Daoy (cell line): ENCODE measurements around the gene TAF1C. TPM values are rescaled to one million over a fixed set of nuclear protein-coding genes. Genes with fewer than 3 reads are reported as not detected.

Experiments used
- DNase-seq: peaks from one replicate; pipeline ENCODE4 v3.0.0-alpha.2; 2015; ENCODE audit warnings: low read depth
- total RNA-seq: library from RNA; depleted of rRNA; stranded (reverse); fragments of >200 nt; shearing (Covaris generic); gene quantifications from 2 replicates; pipeline ENCODE4 v1.2.3, GENCODE V29; 2014

TAF1C gene
- total RNA-seq, 1 experiment from 2014 or later: 15.1 TPM

DNA sequence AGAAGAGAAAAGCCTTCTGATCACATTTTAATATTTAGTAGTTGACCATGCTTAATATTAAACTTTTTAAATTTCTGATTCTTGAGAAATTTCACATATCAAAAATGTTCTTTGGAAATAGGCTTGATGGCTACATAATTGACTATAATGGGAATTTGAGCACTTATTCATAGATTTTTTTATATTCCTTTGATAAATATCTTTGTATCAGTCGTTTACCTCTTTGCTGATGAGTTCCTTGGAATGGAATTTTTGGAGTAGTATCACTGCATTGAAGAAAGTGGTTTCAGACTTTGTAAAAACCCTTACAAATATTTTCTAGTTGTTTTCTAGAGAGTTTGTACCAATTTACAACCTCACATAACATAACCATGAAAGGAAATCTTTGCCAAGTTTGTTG, 27.1 kb downstream of the TAF1C start:
- DNase-seq: no peak

DNA sequence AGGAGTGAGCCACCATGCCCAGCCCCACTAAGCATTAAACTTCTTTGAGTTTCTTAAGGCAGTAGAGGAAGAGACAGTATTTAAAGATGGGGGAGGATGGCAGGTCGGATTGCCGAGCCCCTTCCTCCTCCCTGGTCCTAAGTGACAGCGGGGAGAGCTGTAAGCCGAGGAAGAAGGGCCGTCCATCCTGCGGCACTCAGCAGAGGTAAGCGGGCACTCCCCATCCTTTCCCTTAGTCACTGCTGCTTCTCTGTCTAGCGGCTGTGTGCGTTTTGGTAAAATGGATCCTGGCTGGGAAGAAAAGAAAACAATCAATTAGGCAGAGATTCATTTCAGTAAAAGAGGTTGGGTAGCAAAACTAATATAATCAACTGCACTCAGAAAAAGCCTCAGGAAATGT, 27.9 kb downstream of the TAF1C start:
- DNase-seq: no peak

DNA sequence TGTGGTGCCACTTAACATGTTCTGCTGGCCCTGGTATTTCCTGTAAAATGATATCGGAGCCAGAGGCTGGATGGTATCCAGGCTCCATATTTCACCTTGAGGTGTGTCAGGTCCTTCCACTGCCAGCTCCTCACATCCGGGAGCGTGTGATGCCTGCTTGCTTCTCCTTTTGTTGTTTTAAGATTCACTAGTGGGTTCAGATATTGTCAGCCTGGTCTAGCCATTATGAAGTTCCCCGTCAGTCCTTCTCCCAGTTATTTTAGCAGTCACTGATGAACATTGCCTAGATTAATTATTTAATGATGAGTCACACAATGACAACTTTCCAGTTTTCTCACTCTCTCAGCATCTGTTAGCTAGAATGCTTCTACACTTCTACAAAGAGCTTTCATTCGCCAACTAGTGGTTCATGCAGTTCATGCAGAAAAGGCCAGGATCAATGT, 30.5 kb downstream of the TAF1C start:
- peak; percentile 25 for DNase-seq

DNA sequence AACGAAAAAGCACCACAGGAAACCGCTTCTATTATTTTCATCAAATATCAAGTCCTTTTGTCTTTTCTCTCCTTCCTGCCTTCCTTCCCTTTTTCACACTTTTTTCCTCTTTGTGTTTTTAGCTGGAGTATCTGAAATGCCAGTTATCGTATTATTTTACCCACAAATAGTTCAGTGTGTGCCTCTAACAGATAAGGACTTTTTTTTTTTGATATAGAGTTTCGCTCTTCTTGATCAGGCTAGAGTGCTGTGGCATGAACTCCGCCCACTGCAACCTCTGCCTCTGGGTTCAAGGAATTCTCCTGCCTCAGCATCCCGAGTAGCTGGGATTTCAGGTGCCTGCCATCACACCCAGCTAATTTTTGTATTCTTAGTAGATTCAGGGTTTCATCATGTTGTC, 31.1 kb downstream of the TAF1C start:
- no peak for DNase-seq

DNA sequence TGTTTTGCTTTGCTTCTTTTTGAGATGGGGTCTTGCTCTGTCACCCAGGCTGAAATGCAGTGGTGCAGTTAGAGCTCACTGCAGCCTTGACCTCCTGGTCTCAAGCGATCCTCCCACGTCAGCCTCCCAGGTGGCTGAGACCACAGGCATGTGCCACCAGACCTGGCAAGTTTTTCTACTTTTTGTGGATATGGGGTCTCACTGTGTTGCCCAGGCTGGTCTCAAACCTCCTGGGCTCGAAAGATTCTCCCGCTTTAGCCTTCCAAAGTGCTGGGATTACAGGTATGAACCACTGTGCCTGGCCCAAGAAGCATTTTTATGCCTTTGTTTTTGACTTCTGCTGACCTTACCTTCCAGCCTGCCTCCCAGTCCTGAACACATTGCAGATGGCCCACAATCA, 31.6 kb downstream of the TAF1C start:
- DNase-seq: no peak

DNA sequence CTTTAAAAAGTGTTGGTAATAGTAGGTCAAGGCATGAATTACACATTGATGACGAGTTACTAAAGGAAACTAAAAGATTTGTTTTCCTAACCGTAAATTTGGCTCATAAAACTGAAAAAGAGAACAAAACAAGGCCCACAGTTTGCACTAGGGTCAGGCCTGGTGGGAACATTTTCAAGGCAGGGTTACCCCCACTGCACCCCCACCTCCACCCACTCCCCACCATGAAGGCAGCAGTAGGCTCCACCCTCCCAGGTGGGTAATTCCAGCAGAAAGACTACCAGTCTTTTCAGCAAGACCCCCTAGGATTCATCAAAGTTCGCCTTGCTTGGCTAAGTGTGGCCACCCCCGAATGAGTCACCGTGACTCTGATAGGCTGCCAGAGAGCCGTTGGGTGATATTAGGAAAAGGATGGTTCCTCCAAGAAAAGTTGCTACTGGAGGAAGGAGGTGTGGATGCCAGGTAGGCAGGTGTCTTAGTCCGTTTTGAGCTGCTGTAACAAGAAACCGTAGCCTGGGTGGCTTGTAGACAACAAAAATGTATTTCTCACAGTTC, 33.1 kb downstream of the TAF1C start:
- DNase-seq: peak; percentile 24

DNA sequence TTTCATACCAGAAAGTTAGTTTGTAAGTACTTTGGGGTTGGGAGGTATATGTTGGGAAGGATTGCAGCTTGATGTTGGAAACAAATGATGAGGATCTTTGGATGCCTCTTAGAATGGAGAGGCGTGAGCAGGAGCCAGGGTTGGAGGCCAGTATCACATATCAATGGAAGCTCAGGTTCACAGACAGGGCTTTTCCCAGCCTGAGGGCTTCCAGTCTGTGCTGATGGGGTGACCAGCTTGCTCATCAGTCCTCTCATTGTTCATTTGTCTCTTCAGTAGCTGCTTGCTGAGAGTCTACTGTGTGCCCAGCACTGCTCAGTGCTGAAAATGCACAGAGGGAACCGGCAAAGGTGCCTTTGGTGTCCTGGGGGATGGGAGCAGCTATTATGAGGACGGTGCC, 35.9 kb downstream of the TAF1C start:
- no peak for DNase-seq

DNA sequence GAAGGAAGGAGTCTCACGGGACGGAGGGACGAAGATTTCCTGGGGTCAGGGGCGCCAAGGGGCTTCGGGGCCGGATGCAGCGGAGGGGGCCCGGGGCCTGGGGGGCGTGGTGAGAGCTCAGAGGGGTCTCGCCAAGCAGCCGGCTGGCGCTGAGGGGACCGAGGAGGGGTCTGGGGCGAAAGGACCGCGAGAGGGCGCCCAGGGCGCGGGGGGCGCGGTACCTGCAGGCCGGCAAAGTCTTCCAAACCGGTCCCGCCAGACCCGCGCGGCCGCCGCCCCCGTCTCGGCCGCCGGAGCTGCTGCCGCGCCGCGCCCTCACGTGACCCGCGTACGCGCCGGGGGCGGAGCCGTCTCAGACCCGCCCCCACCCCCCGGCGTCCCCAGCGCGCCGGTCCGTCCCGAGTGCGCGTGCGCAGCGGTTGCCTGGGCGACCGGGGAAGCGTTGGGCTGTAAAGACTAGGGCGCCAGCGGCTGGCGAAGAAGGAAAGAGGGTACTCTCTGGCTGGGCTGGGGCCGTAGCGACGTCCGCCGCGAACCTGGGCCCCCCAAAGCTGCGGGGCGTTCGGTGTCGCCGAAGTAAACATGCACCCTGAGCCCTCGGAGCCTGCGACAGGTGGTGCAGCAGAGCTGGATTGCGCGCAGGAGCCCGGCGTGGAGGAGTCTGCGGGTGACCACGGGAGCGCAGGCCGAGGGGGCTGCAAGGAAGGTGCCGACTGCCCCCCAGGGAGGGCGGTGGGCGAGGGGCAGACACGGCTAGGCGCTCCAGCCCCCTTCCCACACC, 41.8 kb downstream of the TAF1C start, which contains the start of the genes DNAAF1 and HSDL1:
TSS of gene DNAAF1 (plus strand) at position 450 of the 781 bp plus-strand sequence. CDS start at position 583, 133 bp downstream.
TSS of gene HSDL1 (minus strand) at position 319 of the 781 bp plus-strand sequence. CDS start 13,856 bp downstream, outside the sequence.
- DNase-seq: peak; percentile 91

DNA sequence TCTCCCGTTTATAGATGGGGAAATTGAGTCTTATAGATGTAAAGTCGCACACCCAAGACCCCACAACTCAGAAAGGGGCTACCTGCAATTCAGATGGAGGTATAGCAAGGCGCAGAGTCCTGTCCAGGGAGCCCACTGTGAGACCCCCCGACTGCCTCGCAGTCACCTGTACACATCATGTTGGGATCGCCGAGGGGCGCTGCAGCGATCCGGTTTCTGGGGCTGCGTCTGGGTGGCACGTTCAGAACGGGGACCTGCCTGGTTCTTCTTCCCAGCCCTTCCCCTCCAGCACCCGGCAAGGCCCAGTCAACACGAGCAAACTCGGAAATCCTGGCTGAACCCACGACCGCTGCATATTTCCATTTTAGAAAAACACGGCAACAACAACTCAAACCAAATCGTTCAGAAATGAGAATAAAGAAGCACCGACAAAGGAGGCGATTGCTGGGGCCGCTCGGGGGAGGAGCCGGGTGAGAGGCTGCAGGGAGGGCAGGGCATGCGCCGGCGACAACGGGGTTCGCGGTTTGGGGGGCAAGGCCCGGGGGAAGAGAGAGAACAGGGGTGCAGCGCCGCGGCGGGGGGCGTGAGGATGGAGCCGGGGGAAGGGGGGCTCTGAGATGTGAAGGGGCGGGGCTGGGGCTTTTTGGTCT, 42.5 kb downstream of the TAF1C start:
- DNase-seq: peak; percentile 33

DNA sequence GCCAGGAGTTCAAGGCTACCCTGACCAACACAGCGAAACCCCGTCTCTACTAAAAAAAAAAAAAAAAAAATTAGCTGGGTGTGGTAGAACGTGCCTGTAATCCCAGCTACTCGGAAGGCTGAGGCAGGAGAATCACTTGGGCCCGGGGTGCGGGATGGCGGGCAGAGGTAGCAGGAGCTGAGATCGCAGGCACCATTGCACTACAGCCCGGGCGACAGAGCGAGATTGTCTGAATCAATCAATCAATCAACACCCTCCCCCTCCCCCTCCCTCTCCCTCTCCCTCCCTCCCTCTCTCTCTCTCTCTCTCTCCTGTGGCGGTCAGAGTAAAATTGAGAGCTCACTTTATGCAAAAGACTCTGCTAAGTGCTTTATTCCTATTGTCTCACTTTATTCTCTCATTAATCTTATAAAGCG, 43.1 kb downstream of the TAF1C start:
- DNase-seq: no peak

DNA sequence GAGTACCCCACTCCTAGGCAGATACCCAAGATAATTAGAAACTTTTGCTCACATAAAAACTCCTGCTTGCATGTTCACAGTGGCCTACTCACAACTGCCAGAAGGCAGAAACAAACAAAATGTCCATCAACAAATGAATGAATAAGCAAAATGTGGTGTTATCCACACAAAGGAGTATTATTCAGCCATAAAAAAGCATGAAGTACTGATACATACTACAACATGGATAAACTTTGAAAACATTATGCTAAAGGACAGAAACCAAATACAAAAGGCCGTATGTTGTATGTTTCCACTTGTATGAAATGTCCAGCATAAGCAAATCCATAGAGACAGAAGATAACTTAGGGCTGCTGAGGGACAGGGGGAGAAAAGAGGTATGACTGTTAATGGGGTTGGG, 43.8 kb downstream of the TAF1C start:
- no peak for DNase-seq

DNA sequence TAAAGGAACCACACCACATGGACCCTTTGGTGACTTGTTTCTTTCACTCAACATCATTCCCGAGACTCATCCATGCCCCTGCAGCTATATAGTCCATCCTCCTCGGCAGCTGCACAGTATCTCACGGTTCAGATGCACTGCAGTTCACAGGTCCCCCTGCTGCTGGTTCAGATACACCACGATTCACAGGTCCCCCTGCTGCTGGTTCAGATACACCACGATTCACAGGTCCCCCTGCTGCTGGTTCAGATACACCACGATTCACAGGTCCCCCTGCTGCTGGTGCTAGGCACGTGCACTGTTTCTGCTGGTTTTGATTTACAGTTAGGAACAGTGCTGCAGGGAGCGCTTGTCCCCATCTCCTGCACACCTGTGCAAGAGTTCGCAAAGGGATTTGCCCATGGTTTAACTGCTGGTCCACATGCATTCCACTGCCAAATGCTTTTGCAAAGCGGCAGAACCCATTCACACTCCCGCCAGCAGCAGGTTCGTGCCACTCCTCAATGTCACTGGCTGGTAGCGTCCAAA, 45.6 kb downstream of the TAF1C start:
- DNase-seq: no peak

DNA sequence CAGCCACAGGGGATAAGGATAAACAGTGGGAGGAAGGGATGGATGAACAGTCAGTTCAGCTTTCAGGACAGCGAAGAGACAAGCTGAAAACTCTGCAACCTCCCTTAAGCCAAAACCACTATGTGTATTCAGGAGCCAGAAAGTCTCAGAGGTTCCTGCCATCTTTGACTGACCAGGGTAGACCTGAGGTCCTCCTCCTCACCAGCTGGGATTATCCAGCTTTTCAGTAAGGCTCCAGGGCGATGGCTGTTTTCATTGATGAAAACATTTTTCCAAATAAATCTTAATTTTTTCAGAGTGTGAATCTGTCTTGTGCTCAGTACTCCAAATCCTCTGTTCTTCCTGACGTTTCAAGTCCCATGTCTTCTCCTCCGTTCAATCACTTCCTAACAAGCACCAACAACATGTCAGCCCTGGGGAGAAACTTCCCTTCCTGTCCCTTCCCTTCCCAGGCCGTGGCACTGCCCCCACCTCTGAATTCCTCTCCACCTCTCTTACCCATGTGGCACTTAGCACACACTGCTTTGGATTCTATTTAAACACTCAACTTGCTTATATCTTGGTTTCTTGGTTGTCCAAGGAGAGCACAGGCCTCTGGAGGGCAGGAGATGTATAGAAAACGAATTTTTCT, 47.1 kb downstream of the TAF1C start:
- DNase-seq: no peak

DNA sequence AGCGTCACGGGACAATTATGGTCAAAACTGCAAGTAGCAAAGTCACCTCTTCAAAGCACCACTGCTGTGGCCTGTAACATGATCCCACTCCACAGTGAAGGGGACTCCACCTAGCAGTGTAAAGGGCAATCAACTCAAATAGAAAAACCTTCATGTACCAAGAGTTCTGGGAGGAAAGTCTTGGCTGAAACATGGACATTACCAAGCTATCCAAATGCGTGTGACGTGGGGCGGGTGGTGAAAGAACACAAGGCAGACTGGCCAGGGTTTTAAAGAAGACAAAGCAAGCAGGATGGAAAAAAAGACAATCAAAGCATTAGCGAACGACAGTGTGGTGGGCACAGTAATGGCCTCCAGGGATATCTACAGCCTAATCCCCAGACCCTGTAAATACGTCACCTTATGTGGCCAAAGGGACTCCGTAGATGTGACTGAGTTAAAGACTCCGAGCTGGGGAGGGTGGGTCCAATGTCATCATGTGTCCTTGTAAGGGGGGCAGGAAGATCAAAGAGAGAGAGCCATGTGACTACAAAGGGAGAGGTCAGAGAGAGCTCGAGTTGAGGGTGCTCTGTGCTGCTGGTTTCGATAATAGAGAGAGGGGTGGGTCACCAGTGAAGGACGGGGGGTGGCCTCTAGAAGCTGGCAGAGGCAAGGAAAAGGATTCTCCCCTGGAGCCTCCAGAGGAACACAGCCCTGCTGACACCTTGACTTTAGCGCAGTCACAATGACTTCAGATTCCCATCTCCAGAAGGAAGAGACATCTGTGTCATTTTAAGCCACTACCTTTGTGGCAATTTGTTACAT, 47.8 kb downstream of the TAF1C start:
- DNase-seq: peak; percentile 74

DNA sequence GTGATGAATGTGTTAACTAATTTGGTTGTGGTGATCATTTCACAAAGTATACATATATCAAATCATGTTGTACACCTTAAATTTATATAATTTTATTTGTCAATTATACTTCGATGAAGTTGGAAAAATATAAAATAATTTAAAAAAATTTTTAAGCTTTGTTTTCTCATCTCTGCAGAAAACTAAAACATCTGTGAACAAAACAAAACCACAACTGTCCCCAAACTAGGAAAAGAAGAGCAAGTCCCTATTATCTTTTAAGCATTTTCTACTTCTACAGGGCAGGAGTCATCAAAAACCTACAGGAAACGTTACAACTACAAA, 48.4 kb downstream of the TAF1C start:
- DNase-seq: no peak

DNA sequence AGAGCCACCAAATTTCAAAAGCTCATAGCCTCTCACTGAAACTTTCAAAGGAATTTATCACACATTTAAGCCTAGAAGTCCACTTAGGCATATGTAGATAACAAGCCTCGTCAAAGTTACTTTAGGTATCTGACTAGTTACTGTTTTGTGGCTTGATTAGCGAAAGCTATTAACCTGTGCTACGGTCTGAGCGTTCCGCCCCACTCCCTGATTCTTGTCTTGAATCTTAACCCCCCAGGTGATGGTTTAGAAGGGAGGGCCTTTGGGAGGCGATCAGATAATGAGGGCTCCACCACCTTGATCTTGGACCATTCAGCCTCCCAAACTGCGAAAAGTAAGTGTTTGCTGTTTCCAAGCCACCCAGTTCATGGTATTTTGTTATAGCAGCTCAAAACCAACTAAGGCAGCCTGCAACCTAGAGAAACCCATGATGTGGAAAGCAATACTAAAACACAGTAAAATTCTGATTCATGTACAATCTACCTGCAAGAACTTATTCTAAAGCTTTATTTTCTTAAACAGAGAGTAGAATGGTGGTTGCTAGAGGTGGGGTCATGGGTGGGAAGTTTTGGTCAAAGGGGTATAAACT, 49.0 kb downstream of the TAF1C start:
- no peak for DNase-seq

DNA sequence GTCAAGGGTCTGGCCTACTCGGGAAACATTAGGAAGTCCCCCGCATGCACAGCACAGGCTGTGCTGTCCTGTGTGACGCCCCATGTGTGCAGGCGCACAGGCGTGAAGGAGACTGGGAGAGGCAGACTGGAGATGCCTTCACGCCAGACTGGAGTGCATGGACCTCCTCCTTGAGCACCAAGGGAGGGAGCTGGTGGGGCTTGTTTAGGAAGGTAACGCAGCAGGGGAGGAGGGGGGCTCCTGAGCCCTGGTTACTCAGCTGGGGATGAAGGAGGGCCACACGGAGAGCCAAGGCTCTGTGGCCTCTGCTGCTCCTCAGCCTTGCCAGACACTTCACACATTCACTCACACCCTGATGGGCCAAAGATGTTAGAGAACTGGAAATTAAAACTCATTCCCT, 49.6 kb downstream of the TAF1C start:
- no peak for DNase-seq

DNA sequence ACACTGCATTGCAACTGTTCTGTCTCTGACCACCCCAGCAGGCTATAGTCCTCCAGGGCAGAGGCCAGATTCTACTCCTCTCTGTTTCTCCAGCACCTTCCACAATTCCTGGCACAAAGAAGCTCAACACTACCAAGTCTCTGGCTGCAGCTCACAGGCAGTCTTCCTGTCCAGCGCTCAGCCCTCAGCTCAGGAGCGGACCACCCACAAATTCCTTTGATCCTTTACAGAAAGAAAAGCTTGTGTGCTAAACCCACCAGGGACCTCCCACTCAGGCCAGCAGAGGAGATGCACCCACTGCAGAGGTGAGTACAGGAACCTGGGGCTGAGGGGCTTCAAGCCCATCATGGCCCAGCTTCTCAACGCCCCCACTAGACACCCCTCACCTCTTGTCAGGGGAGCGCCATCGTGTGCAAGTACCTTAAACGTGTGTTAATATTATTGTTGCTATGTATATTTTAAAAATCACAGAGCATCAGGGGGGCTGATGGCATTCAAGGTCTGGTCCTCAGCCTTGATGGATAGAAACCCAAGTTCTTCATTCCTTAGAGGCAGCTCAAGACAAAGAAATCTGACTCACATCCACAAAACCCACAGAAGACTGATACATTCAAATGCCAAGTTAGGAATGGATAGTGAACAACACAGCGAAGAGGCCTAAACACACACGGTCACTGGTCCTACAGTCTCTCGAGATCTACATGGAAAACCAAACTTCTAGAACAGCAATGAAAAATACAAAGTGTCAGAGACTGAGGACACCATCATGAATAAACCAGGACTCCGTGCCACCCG, 50.3 kb downstream of the TAF1C start:
- DNase-seq: no peak

DNA sequence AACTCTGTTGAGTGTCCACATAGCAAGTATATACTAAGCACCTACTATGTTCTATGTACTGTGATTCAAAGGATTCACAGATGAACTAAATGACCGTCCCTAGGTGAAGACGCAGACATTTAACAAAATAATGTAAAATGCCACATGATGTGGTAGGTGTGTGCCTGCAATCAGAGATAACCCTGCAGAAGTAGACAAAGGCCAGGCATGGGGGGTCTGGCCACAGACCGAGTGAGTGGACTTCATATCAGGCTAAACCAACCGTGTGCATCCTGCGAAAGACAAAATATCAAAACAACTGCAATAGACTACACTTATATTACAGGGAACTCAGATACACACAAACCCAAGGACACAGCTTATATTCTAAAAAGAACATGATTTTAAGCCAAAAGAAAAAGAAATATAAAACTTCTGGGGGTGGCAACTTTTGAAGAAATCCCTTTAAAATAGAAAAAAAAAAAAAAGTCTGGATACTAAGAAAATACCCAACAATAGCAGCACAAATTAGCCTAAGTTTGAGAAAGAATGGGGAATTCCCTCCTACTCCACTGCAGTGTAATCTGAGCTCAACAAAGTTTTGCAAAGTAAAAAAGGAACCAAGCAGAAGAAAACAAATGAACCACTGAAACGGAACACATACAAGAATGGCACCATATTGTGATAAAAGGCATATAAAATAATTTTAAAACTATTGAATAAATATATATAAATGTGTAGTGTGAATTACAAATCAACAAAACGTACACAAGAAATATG, 54.2 kb downstream of the TAF1C start:
- no peak for DNase-seq
